Measurements from ENCODE around the gene PRDM1.

PRDM1 gene

DNA sequence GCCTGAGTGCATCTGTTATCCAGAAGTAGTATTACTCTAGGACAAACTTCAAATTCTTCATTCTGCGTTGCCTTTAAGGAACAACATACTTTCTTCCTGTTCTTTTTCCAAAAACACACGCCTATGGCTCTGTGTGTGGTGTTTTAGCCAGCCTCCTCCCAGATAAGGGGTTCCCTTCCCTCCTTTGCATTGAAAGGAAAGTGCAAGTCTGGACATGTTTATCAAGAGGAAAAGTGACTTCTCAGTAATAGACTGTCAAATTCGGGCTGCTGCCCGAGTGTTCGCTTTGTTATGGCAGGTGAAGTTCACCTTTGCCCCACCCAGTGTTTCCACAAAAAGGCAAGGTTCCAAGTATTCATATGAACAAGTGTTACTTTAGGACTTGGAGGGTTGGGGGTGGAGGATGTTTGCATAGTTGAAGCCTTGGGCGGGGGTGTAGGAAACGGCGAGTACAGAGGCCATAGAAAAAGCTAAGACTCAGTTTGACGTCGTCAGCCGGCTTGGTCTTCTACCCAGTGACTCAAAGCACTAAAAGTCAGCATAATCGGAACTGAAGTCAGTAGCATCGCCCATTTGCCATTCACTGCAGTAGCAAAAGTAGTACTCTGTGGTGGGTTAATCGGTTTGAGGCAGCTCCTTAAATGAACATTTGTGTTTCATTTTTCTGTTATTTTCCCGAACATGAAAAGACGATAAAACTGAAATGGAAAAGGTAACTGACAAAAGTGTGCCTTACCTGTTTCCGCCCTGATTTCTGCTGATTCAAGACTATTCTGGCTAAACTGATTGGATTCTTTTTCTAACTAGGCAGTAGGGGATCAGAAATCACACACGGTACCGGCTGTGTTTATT, 12.5 kb downstream of the PRDM1 start:
- DNase-seq: no peak

GRCh38 chr6:106099235-106099537, 13.1 kb downstream of the PRDM1 start:
- no peak for DNase-seq

DNA sequence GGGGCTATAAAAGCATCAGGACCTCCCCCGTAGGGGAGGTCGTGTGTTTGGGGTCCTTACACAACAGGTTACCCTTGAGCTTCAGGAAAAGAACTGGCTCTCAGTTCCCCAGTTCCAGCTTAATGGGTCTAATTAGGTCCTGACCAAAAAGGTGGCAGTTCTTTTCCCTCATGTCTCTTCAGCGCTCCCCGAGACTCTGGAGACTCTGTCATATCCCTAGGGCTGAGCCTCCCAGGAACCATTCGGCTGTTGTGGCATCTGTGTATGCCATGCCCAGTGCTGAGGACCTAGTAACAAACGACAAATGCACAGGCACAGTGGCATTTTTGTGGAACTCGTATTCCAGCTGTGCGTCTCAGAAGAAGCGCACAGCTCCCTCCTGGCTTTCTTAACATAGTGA, 14.6 kb downstream of the PRDM1 start:
- no peak for DNase-seq

DNA sequence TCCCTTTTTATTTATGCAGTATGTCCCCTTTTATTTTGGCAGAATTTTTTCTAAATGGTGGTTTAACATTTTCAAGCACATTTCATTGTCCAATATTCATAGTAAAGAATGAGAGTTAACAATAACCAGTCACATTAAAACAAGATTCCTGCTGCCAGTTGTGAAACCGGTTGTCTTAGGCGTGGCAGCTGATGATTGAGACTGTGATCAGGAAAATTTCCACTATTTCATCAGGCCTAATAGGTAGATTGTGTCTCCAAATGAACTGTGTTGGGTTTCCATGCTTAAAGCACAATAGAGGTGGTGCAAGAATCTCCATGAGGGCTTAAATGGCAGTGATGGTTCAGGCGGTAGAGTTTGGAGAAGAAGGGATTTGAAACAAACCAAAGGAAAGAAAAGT, 15.3 kb downstream of the PRDM1 start:
- no peak for DNase-seq

DNA sequence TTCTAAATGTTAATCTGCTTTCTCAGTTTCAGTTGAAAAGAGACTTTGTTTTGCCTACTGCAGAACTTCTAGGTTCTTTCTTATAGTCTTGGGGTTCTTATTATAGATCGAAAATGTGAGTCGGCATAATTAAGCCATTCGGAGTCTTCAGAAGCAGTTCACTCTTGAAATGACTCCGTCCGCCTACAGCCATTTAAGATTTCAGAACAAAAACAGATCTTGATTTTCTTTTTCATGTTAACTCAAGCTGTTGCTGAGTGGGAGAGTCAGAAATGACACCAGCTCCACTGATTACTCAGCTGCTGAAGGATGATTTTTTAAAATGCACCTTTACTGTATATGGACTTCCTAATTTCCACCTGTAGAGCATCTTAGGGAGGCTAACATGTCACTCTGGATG, 15.9 kb downstream of the PRDM1 start:
- no peak for DNase-seq

GRCh38 chr6:106102967-106103727, 17.0 kb downstream of the PRDM1 start:
- no peak for DNase-seq

- DNase-seq: no peak
Measured at GRCh38 chr6:106103728-106104109, 17.6 kb downstream of the PRDM1 start.

- DNase-seq: no peak
Measured at GRCh38 chr6:106104476-106104875, 18.3 kb downstream of the PRDM1 start.

DNA sequence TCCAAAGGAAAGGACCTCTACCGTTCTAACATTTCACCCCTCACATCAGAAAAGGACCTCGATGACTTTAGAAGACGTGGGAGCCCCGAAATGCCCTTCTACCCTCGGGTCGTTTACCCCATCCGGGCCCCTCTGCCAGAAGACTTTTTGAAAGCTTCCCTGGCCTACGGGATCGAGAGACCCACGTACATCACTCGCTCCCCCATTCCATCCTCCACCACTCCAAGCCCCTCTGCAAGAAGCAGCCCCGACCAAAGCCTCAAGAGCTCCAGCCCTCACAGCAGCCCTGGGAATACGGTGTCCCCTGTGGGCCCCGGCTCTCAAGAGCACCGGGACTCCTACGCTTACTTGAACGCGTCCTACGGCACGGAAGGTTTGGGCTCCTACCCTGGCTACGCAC, 18.8 kb downstream of the PRDM1 start:
- no peak for DNase-seq

GRCh38 chr6:106105493-106105892, 19.4 kb downstream of the PRDM1 start:
- DNase-seq: no peak

DNA sequence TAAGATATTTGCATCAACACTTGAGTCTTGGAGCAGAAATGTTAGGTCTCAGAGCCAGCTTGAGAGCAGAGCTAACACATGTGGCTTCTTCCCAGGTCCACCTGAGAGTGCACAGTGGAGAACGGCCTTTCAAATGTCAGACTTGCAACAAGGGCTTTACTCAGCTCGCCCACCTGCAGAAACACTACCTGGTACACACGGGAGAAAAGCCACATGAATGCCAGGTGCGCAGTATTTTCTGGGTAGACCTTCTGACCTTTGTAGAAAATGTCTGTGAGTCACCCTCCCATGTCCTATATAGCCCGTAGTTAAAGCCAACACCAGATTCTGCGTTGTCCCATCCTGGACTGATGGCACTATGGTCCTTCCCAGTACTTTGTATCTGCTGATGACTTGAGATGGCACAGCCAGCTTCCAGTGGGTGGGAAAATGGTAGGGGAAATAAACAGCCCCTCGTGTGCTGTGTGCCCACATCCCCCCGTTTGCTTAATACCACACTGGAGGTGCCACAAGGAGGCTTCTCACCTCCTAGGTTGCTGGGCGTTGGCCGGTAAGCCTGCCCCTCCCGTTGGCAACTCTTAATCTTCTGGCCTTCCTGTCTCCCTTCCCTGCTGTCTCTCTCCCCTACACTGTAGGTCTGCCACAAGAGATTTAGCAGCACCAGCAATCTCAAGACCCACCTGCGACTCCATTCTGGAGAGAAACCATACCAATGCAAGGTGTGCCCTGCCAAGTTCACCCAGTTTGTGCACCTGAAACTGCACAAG, 20.3 kb downstream of the PRDM1 start:
- no peak for DNase-seq

DNA sequence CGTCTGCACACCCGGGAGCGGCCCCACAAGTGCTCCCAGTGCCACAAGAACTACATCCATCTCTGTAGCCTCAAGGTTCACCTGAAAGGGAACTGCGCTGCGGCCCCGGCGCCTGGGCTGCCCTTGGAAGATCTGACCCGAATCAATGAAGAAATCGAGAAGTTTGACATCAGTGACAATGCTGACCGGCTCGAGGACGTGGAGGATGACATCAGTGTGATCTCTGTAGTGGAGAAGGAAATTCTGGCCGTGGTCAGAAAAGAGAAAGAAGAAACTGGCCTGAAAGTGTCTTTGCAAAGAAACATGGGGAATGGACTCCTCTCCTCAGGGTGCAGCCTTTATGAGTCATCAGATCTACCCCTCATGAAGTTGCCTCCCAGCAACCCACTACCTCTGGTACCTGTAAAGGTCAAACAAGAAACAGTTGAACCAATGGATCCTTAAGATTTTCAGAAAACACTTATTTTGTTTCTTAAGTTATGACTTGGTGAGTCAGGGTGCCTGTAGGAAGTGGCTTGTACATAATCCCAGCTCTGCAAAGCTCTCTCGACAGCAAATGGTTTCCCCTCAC, 21.0 kb downstream of the PRDM1 start:
- no peak for DNase-seq

- no peak for DNase-seq
Measured at GRCh38 chr6:106108129-106108528, 22.0 kb downstream of the PRDM1 start.

DNA sequence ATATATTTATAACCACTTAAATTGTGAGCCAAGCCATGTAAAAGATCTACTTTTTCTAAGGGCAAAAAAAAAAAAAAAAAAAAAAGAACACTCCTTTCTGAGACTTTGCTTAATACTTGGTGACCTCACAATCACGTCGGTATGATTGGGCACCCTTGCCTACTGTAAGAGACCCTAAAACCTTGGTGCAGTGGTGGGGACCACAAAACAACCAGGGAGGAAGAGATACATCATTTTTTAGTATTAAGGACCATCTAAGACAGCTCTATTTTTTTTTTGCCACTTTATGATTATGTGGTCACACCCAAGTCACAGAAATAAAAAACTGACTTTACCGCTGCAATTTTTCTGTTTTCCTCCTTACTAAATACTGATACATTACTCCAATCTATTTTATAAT, 22.9 kb downstream of the PRDM1 start:
- no peak for DNase-seq

DNA sequence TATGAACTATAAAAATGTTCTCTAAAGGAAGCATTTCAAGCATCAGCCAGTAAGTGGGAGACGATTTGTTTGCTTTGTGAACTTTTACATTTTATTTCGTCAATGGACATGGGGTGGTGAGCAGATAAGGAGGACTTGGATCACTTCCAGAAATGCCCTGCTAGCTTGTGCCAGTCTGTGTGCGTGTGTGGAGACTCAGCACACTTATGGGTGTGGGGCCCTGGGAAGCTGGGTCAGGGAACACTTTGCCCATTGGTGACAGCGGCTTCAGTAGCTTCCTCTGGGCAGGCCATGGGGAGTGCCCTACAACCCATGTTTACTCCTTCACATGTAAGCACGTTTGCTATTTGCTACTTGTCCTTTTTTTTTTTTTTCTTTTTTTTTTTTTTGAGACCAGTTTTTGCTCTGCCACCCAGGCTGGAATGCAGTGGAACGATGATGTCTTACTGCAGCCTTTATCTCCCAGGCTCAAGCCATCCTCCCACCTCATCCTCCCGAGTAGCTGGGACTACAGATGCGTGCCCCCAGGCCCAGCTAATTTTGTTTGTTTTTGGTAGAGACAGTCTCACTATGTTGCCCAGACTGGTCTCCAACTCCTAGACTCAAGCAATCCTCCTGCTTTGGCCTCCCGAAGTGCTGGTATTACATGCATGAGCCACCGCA, 24.2 kb downstream of the PRDM1 start:
- no peak for DNase-seq

DNA sequence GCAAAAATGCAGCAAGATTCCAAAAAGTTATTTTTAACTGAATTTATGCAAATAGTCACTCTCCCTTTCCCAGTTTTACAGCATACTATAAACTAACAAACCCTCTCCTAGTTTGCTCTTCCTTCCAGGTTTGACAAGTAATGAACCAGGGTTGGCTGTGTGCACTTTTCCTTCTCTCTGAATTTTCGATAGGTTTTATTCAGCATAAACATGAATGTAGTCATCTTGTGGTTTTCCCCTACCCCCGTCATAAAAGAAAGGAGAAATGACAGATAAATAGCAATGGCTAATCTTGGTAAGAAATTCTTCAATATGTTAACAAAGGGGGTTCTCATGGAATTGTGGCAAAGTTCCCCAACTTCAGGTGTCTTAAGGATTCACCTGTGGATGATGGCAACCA, 26.3 kb downstream of the PRDM1 start:
- DNase-seq: no peak

DNA sequence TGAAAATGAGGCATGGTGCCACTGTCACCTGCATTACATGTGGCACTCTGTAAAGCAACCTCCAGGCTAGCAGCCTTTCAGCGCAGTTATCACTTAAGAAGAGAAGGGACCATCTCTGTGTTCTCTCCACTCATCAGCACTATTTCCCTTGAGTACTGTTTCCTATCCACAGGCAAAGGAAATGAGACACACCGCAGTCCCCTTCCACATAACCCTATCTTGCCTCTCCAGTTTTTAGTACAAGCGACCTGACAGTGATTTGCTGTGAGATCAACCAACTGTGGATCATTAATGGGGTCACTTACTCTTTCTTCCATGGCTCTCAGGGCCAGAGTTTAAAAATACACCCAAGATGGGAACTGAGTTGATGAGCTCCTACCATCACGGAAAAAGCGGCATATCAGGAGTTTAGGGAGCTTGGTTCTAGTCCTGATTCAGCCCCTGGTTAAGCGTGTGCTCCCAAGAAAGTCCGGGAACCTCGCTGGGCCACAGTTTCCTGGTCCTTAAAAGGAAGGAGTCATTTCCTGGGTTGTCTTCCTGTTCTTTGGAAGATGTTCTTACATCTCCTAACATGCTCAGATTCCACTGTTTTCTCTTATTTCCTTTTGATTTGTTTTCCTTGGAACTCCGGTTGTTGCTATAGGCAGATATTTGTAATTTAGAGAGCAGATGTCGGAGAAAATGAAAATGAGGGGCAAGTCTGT, 27.3 kb downstream of the PRDM1 start:
- no peak for DNase-seq

- DNase-seq: no peak
Measured at GRCh38 chr6:106114492-106114891, 28.4 kb downstream of the PRDM1 start.

GRCh38 chr6:106115286-106115685, 29.1 kb downstream of the PRDM1 start:
- DNase-seq: no peak

- DNase-seq: peak in 12 of 14 donors; percentile 25 to 73 (median 49)
Measured at GRCh38 chr6:106116125-106116832, 30.1 kb downstream of the PRDM1 start.

GRCh38 chr6:106117579-106117978, 31.4 kb downstream of the PRDM1 start:
- DNase-seq: no peak
